ENCODE measurements around the gene LARP4B. TPM values are rescaled to one million over a fixed set of nuclear protein-coding genes. Genes with fewer than 3 reads are reported as not detected.
A peak's percentile ranks its signal among the peaks of the same experiment; 100 is the strongest.

The LARP4B gene
- total RNA-seq, 1 experiment from 2014 or later: 31.3 TPM

DNA sequence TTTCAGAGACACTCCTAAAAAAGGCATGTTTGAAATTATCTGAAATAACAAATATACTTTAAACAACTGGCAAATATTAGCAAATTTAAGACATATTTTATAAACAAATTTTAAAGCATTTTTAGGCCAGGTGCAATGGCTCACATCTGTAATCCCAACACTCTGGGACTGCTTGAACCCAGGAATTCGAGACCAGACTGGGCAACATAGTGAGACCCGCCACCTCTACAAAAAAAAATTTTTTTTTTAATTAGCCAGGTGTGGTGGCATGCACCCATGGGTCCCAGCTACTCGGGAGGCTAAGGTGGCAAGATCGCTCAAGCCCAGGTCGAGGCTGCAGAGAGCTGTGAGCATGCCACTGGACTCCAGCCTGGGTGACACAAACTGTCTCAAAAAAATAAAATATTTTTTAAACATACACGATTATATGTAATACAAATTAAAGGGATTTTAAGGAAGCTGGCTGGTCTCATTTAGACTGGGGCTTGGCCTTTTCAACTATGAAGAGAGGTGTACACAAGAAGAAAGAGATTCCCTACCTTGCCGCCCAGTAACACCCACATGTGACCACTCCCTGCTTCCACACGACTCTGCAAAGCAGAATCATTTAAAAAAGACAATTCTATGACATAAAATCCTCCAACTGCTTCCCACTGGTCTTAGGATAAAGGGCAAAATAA lies 7.5 kb downstream of the LARP4B start:
- H3K27me3 ChIP-seq (ENCODE audit: control insufficient read depth, insufficient read depth, low read length): no peaks in the 10 kb centered on the region
- no peak overlapping the region for H3K4me3 ChIP-seq (ENCODE audit: insufficient read depth, low read depth, low read length)
- H3K36me3 ChIP-seq (replicated peaks; ENCODE audit: control insufficient read depth, insufficient read depth, low read length): no peaks in the 10 kb centered on the region; the same call in 1 of the 2 replicates
- no peak for DNase-seq

DNA sequence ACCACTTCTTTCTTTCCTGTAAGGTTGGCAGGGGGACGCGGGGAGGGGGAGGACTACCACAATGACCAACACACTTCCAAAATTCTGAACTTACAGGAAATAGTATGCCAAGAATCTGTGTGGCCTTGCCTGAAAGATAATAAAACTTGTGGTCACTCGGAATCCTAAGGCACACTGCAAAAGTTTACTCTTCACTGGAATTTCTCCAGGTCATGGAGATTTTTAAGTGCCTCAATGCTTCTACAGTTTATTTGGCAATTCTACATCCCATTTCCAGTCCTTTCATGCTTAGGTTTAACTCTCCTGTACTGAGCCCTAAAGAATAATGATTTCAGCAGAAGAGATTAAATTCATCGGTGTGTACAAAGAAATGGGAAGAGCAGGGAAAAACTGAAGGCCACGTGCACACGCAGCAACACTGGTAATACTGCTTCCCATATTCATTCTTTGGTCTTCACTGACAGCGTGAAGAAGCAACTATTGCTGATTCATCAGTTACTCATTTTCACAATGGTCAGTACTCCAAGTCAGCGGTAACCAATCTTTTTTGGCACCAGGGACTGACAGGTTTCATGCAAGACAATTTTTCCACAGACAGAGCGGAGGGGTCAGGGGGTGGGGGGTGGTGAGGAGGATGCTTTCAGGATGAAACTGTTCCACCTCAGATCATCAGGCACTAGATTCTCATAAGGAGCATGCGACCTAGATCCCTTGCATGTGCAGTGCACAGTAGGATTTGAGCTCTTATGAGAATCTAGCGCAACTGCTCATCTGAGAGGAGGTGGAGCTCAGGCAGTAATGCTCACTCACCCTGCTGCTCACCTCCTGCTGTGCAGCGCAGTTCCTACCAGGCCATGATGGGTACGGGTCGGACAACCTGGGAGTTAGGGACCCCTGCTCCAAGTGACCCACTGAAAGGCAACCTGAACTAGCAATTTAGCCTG lies 9.8 kb downstream of the LARP4B start:
- no peaks in the 10 kb centered on the region for H3K27me3 ChIP-seq (ENCODE audit: control insufficient read depth, insufficient read depth, low read length)
- H3K4me3 ChIP-seq (ENCODE audit: insufficient read depth, low read depth, low read length): no peak overlapping the region
- no peaks in the 10 kb centered on the region; the same call in 1 of the 2 replicates for H3K36me3 ChIP-seq (replicated peaks; ENCODE audit: control insufficient read depth, insufficient read depth, low read length)
- no peak for DNase-seq

DNA sequence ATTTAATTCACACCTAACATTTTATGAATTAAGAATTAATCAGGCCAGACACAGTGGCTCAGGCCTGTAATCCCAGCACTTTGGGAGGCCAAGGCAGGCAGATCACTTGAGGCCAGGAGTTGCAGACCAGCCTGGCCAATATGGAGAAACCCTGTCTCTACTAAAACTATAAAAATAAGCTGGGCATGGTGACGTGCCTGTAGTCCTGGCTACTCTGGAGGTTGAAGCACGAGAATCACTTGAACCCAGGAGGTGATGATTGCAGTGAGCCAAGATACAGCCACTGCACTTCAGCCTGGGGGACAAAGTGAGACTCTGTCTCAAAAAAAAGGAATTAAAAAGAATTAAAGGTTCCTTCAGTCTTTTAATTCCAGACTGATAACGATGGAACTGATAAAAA lies 11.1 kb downstream of the LARP4B start:
- Histone ChIP-seq H3K36me3 (replicated peaks; ENCODE audit: control insufficient read depth, insufficient read depth, low read length) (no peaks in the 10 kb centered on the region; the same call in 1 of the 2 replicates), H3K27me3 (ENCODE audit: control insufficient read depth, insufficient read depth, low read length) (no peaks in the 10 kb centered on the region), H3K4me3 (ENCODE audit: insufficient read depth, low read depth, low read length) (no peak overlapping the region)
- no peak for DNase-seq

DNA sequence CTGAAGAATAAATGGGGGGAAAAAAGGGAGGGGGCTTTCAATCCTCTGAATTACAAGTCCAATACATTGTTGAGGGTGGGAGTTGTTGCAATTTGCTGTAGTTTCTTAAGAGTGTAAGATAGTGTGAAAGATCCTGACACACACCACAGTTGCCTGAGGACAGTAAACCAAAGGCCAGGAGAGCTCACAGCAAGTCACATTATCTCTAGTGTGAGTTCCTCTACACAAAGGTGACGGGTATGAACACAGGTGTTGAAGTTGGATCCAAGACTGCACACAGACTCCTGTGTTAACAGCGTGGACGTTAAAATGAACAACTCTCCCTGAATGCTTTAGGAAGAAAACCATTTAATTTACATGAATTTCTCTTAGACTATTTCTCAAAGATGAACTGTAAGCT lies 12.0 kb downstream of the LARP4B start:
- DNase-seq: no peak
- Histone ChIP-seq H3K36me3 (replicated peaks; ENCODE audit: control insufficient read depth, insufficient read depth, low read length) (no peaks in the 10 kb centered on the region; the same call in 1 of the 2 replicates), H3K27me3 (ENCODE audit: control insufficient read depth, insufficient read depth, low read length) (no peaks in the 10 kb centered on the region), H3K4me3 (ENCODE audit: insufficient read depth, low read depth, low read length) (no peak overlapping the region)

DNA sequence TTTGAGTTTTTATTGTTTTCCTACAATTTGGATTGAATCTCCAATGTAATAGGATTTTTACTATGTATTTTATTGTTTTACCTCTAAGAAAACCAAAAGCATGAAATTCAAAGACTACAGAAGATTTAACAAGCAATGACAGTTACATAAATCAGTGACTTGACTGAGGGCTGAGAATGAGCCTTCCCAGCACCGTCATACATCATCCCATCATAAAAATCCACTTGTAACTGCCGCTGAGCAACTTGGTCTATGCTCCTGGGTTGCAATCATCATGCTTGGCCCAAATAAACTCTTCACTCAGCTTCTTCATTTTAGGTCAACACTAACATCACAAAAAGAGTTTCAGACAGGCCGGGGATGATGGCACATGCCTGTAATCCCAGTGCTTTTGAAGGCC lies 13.5 kb downstream of the LARP4B start:
- no peak for DNase-seq
- H3K36me3 ChIP-seq (replicated peaks; ENCODE audit: control insufficient read depth, insufficient read depth, low read length): no peaks in the 10 kb centered on the region; the same call in 1 of the 2 replicates
- no peak overlapping the region for H3K4me3 ChIP-seq (ENCODE audit: insufficient read depth, low read depth, low read length)
- no peaks in the 10 kb centered on the region for H3K27me3 ChIP-seq (ENCODE audit: control insufficient read depth, insufficient read depth, low read length)

DNA sequence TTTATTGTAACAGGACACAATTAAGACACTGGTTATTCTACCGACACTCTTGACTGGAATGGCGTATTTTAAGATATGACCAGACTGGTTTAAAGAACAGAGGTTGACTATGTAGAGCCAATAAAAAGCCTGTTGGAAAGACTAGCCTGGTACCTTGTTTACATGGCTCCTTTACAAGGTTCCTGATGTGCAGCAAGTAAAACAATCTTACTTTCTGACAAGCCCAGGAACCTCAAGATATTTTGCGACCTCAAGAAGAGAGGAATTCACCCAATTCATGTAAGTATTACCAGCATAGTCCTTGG lies 14.1 kb downstream of the LARP4B start:
- Histone ChIP-seq H3K36me3 (replicated peaks; ENCODE audit: control insufficient read depth, insufficient read depth, low read length) (no peaks in the 10 kb centered on the region; the same call in 1 of the 2 replicates), H3K4me3 (ENCODE audit: insufficient read depth, low read depth, low read length) (no peak overlapping the region), H3K27me3 (ENCODE audit: control insufficient read depth, insufficient read depth, low read length) (no peaks in the 10 kb centered on the region)
- DNase-seq: no peak

DNA sequence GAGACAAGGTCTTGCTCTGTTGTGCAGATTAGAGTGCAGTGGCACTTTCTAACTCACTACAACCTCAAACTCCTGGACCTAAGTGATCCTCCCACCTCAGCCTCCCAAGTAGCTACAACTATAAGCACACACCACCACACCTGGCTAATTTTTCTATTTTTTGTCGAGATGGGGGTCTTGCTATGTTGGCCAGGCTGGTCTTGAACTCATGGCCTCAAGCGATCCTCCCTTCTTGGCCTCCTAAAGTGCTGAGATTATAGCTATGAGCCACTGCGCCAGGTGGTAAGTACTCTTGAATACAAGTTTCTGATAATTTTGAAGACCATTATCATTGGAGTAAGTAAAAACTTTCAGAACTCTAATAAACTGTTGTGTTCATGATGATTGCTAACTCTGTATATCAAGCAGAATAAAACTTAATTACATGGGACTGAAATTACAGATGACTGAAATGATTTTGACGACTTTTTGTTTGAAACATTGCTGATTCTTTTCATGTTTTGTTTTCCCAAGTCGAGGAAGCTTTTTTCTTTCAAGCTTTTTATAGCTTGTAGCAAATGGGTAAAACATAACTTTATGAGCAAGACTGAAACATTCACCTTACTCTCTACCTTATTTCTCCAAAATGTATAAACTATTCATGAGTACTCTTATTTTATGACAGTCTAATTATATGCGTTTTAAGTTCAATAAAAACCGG lies 14.6 kb downstream of the LARP4B start:
- Histone ChIP-seq H3K4me3 (ENCODE audit: insufficient read depth, low read depth, low read length) (no peak overlapping the region), H3K36me3 (replicated peaks; ENCODE audit: control insufficient read depth, insufficient read depth, low read length) (peaks cover under 1% of the 10 kb centered on the region), H3K27me3 (ENCODE audit: control insufficient read depth, insufficient read depth, low read length) (no peaks in the 10 kb centered on the region)
- no peak for DNase-seq

DNA sequence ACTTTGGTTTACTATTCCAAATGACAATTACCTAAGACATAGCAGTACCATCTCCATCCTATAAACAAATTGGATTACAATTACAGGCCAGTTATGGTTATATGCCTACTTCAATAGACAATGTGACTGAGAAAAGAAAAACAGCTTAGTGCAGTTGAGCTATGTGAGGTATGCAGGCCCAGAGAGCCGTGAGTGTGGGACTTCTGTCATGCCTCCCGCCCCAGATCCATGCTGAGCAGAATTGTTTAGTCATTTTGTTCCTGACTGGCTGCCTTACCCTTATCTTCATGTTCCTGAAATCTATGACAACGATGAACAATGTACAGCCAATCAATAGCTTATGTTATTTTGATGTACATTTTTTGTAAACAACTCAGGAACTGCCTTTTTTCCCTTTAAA lies 21.7 kb downstream of the LARP4B start:
- DNase-seq: peak; percentile 55

DNA sequence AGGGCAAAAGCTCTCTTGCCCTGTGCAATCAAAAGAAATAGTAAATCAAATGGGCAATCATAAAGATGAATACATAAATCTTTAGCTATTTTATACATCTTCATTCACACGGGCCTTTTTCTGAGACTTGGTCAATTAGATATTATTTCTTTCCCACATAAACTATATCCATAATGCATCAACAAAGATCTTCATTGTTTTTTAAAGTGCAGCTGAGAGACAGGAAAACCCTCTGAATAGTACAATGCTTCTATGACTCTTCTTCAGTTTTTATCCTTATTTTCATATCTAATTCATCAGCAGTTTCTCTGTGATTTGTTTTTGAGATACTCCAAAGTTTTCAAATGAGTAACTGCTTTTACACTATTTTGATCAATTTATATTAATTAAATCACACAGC lies 25.5 kb downstream of the LARP4B start:
- H3K27me3 ChIP-seq (ENCODE audit: control insufficient read depth, insufficient read depth, low read length): no peaks in the 10 kb centered on the region
- peaks cover 2% of the 10 kb centered on the region for H3K36me3 ChIP-seq (replicated peaks; ENCODE audit: control insufficient read depth, insufficient read depth, low read length)
- DNase-seq: no peak
- H3K4me3 ChIP-seq (ENCODE audit: insufficient read depth, low read depth, low read length): no peak overlapping the region

More for the DNA sequence above, 21.7 kb downstream of the LARP4B start:
- Histone ChIP-seq H3K27me3 (ENCODE audit: control insufficient read depth, insufficient read depth, low read length) (no peaks in the 10 kb centered on the region), H3K36me3 (replicated peaks; ENCODE audit: control insufficient read depth, insufficient read depth, low read length) (peaks cover 3% of the 10 kb centered on the region), H3K4me3 (ENCODE audit: insufficient read depth, low read depth, low read length) (no peak overlapping the region)

DNA sequence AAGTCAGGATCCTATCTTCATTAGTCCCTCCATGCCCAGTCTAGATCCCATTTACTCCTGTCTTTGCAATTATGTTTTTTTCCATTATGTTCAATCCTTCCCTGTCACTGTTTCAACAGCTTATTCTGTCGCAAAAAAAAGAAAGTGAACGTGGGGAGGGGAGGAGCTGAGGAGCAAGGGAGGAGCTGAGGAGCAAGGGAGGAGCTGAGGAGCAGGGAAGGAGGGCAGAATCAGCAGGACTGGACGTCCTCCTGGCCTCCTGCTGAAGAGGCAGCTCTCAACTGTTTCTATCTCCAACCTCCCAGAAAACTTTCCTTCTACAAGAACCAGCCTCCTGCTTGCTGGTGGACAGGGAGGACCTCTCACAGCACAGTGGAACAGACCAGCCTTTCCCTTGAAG lies 26.0 kb downstream of the LARP4B start:
- Histone ChIP-seq H3K4me3 (ENCODE audit: insufficient read depth, low read depth, low read length) (no peak overlapping the region), H3K27me3 (ENCODE audit: control insufficient read depth, insufficient read depth, low read length) (no peaks in the 10 kb centered on the region), H3K36me3 (replicated peaks; ENCODE audit: control insufficient read depth, insufficient read depth, low read length) (peaks cover 2% of the 10 kb centered on the region)

DNA sequence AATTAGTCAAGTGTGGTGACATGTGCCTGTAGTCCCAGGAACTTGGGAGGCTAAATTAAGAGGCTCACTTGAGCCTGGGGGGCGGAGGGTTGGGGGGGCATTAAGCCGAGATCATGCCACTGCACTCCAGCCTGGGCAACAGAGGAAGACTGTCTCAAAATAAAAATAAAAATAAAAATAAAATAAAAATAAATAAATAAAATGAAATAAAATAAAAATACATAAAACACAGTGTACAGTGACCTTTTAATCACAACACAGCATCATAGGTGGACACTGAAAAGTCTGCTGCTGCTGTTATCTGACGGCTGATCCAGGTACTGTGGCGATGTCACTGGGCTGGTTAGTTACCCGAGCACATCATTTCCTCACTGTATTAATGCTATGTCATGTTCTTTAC lies 27.1 kb downstream of the LARP4B start:
- Histone ChIP-seq H3K4me3 (ENCODE audit: insufficient read depth, low read depth, low read length) (no peak overlapping the region), H3K27me3 (ENCODE audit: control insufficient read depth, insufficient read depth, low read length) (no peaks in the 10 kb centered on the region), H3K36me3 (replicated peaks; ENCODE audit: control insufficient read depth, insufficient read depth, low read length) (peaks cover 2% of the 10 kb centered on the region)
- no peak for DNase-seq

More for the DNA sequence above, 26.0 kb downstream of the LARP4B start:
- DNase-seq: no peak

DNA sequence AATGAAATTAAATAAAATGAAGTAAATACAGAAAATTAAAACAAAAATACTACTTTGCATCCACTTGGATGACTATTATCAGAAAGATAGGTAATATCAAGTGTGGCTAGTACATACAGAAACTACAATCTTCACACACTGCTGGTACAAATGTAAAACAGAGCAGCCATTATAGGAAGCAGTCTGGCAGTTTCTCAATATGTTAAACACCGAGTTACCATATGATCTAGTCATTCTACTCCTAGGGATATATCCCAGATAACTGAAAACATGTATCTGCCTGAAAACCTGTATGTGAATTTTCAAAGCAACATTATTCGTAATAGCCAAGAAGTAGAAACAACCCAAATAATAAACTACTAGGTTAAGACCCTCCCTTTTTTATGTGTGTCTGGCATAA lies 33.4 kb downstream of the LARP4B start:
- DNase-seq: no peak
- no peaks in the 10 kb centered on the region; the same call in 1 of the 2 replicates for H3K36me3 ChIP-seq (replicated peaks; ENCODE audit: control insufficient read depth, insufficient read depth, low read length)
- H3K27me3 ChIP-seq (ENCODE audit: control insufficient read depth, insufficient read depth, low read length): no peaks in the 10 kb centered on the region
- H3K4me3 ChIP-seq (ENCODE audit: insufficient read depth, low read depth, low read length): no peak overlapping the region

DNA sequence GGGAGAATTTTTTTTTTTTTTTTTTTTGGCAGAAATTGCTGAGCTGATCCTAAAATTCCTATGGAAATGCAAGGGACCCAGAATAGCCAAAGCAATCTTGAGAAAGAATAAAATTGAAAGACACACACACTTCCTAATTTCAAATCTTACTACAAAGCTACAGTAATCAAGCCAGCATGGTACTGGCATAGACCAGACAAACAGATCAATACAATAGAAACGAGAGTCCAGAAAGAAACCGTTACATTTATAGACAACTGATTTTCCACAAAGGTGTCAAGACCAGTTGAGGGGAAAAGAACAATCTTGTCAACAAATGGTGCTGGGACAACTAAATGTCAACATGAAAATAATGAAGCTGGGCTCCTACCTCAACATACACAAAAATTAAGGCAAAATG lies 34.5 kb downstream of the LARP4B start:
- Histone ChIP-seq H3K27me3 (ENCODE audit: control insufficient read depth, insufficient read depth, low read length) (no peaks in the 10 kb centered on the region), H3K36me3 (replicated peaks; ENCODE audit: control insufficient read depth, insufficient read depth, low read length) (no peaks in the 10 kb centered on the region; the same call in 1 of the 2 replicates), H3K4me3 (ENCODE audit: insufficient read depth, low read depth, low read length) (no peak overlapping the region)
- no peak for DNase-seq

DNA sequence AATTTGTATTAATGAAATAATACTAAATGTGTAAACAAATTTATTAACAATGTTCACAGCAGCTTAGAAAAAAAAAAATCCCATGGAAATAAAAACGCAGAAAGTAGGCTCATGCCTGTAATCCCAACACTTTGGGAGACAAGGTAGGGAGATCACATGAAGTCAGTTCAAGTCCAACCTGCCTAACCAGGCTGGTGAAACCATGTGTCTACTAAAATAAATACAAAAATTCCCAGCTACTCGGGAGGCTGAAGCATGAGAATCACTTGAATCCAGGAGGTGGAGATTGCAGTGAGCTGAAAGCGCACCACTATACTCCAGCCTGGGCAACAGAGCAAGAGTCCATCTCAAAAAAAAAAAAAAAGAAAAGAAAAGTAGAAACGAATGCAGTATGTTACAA lies 36.2 kb downstream of the LARP4B start:
- Histone ChIP-seq H3K36me3 (replicated peaks; ENCODE audit: control insufficient read depth, insufficient read depth, low read length) (no peaks in the 10 kb centered on the region; the same call in 1 of the 2 replicates), H3K27me3 (ENCODE audit: control insufficient read depth, insufficient read depth, low read length) (no peaks in the 10 kb centered on the region), H3K4me3 (ENCODE audit: insufficient read depth, low read depth, low read length) (no peak overlapping the region)
- no peak for DNase-seq
